Measurements from ENCODE around the gene FAS. TPM values are rescaled to one million over a fixed set of nuclear protein-coding genes. Genes with fewer than 3 reads are reported as not detected.
"Not testable (repeated sequence)": the region's sequence is repeated elsewhere in the genome, so short reads cannot be mapped to it uniquely, and the experiment has no call there.

The FAS gene
- total RNA-seq, 1 donor from 2014 or later = 16.5 TPM

DNA sequence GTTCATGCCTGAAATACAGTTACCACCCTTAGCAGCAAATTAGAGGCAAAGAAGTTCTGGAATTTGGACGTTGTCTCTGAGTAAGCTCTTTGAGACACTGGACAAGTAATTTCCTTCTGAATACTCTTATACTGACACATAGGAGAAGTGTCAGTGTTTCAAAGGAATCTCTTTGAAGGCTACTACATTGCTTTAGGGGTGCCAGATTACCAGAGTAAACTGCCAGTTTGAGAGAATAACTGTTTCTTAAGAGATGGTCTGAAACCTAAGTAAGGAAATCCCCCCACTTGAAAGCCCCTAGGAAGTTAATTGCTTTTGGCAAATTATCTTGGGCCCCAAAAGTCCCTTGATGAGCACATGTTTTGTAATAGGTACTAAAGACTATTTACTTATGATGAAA, 3.4 kb downstream of the FAS start:
- DNase-seq = no peak

- no peak for DNase-seq
Observed at GRCh38 chr10:88995156-88995876, 4.7 kb downstream of the FAS start.

DNA sequence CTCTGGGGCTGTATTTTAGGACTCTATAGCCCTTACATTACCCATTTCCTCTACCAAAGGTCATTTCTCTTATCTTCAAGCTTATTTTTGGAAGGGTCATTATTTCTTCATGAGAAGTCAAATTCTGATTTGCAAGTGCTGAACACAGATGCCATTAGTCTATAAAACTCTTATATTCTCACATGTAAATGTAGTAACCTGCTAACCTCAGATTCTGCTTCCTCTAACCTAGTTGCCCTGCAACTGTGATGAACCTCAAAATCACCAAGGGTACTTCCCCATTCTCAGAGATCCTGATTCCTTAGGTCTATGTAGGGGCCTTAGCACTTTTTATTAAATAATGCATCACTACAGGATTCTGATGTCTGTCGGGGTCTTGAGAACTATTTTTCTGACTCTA, 6.3 kb downstream of the FAS start:
- DNase-seq = no peak

DNA sequence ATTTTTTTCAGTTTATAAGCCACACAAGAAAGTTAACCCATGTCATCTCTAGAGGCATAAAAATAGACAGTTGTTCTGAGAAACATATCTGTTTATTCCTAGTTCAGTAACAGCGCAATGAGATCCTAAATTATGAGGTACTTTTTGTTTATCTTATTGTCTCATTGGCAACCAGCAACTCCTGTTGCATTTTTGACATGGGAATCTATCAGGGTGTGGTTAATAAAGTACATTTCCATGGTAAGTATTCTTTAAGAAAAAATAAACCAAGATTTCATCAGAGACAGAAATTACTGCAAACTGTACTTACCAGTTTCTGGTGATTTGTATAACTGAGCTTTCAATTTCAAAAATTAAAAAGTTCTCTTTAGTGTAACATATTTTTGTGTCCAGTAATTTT, 9.0 kb downstream of the FAS start:
- DNase-seq = no peak

GRCh38 chr10:89001024-89001728, 10.6 kb downstream of the FAS start:
- no peak for DNase-seq

DNA sequence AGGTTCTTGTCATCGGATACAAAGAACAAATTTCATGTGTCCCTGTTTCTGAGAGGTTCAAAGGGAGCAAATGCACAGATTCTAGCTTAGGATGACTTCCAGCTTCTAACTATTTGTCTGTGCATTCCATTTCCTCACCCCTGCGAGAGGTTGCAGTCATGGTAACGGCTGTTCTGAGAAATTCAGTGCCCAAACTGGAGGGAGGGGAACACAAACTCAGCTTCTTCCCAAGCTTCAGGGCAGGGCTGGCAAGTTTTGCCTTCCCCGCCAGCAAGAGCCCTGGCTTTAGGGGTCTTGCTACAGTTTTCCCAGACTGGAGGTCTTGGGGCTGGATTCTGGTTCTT, 11.1 kb downstream of the FAS start:
- no peak for DNase-seq

DNA sequence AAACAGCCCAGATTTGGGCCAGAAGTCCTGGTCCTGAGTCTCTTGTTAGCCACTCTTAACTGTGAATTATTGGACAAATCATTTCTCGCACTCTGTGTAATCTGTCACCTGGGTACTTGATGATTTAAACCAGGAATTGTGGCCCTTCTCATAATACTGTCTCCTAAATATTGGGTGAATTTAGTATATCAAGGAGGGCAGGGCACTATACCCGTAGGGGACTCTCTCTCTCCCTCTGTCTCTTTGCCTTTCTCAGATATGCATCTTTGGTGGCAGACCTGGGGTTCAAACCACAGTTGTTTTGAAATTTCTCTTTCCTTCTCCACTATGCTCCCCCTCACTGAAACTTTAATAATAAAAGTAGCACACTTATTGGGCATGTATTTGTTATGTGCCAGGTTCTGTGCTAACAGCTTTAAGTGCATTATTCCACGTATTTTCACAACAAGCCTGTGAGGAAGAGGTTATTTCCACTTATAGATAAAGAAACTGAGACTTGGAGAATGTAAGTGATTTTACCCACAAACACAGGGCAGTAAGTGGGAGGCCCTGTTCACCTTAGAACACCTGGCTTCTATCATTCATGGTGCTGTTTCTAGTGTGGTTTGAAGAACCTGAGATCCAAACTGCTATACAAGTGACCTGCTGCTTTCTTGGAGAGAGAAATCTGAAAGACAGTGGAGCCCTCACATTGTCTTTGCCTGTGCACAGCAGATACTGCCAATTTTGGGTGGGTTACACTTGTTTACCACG, 11.8 kb downstream of the FAS start:
- DNase-seq = no peak

DNA sequence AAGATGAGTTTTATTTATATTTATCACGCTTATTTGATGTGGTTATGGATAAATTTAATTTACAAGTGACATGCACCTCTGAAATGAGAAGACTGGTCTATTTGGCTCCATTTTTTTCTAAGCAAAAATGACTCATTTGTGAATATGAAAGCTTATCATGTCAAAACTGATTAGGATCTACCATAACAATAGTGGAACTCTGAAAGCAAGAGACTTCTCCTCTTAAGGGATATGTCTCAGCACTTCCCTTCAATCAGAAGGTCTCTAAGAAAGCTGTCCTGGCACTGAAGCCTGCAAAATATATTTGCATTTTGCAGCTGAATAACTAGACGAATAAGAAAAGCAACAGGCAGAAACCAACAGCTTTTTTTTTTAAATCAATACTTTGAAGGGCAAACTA, 12.7 kb downstream of the FAS start:
- DNase-seq = peak; percentile 77

GRCh38 chr10:89007129-89007893, 16.7 kb downstream of the FAS start:
- DNase-seq = no peak

DNA sequence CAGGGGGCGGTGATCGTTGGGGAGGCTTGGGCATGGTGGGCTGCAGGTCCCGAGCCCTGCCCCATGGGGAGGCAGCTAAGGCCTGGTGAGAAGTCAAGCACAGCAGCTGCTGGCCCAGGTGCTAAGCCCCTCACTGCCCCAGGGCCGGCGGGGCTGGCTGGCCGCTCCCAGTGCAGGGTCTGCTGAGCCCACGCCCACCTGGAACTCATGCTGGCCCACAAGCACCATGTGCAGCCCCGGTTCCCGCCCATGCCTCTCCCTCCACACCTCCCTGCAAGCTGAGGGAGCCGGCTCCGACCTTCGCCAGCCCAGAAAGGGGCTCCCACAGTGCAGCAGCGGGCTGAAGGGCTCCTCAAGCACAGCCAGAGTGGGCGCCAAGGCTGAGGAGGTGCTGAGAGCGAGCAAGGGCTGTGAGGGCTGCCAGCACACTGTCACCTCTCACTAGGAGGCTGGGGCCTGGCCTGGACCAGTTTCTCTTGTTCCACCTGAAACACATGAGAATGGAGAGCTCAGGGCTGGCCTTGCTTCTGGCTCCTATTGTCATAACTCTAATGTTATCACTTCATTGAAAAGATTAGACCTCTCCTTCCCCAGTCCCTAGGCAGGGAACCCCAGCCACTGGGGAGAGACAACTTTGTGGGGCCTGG, 28.2 kb downstream of the FAS start:
- not testable (repeated sequence) for DNase-seq

DNA sequence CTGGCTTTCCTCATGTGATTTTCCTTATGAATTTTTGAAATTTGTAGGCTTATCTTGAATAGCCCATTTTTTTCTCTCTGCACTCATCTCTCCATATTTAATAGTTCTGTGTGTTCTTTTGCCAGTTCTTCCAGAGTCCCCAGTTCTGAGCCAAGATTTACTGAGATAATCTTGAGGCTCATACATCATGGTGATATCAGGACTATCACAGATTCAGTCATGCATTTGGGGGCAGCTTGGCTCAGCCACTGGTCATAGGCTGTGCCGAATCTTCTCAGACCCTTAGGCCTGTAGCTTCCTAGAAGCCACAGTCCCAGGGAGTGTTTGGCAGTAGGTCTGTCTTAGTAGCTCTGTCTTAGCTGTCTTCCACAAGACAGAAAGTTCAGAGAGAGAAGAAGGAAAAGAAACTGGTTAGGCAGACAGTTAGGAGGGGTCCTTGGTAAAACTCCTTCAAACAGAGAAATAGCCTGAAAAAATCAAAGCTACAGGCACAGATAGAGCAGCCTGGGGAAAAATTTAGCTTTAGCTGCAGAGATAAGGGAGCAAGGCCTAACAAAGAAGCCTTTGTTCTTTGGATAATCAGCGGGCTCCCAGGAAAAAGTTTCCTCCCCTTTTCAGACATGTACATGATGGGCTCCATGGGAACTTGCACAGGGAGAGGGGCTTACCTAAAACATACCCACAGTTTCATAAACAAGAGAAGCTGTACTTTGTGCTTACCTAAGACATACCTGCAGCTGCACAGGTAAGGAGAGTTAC, 29.1 kb downstream of the FAS start:
- DNase-seq = no peak

DNA sequence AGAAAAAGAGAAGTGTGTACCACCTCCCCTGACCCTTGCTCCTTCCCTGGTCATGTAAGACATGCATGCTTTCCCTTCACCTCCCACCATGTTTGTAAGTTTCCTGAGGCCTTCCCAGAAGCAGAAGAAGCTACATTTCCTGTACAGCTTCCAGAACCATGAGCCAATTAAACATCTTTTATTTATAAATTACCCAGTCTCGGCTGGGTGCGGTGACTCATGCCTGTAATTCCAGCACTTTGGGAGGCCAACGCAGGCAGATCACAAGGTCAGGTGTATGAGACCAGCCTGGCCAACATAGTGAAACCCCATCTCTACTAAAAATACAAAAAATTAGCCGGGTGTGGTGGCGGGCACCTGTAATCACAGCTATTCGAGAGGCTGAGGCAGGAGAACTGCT, 30.9 kb downstream of the FAS start:
- not testable (repeated sequence) for DNase-seq

GRCh38 chr10:89022734-89023133, 32.1 kb downstream of the FAS start:
- no peak for DNase-seq

DNA sequence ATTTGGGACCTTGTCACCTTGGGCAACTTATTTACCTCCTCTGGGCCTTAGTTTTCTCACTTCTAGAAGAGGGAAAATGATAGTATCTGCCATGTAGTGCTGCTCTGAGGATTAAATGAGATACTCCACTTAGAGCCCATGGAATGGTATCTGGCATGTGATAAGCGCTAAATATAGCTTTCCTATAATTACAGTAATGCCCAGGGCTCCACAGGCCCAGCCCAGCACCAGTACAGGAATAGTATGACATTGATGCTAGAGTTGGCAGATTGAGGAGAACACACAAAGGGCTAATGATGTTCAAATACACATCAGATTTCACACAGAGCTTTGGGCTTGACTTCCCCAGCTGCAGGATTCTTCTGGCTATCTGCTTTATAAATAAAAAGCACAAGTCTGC, 34.9 kb downstream of the FAS start:
- DNase-seq = no peak

DNA sequence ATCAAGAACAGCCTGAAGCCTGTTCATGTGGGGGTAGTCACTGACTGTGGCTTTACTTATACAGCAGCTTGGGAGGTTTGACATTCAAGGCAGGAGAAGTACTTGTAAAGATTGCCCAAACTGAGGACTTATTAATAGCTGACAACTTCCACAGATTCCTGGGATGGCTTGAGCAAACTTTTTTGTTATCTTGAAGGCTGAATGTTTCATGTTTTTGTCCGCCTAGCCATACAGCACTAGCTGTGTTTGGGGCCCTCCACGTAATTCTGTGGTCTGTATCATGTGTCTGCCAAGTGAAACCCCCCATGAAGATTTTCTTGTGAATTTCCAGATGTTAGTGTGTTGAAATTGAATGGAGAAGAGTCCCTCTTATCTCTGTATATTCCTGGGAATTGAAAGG, 38.6 kb downstream of the FAS start:
- no peak for DNase-seq

GRCh38 chr10:89029785-89030437, 39.3 kb downstream of the FAS start:
- peak; percentile 91 for DNase-seq

GRCh38 chr10:89030791-89031190, 40.2 kb downstream of the FAS start:
- no peak for DNase-seq

GRCh38 chr10:89032141-89032891, 41.7 kb downstream of the FAS start:
- DNase-seq = peak; percentile 74

- DNase-seq = no peak
Observed at GRCh38 chr10:89035461-89035860, 44.9 kb downstream of the FAS start.

DNA sequence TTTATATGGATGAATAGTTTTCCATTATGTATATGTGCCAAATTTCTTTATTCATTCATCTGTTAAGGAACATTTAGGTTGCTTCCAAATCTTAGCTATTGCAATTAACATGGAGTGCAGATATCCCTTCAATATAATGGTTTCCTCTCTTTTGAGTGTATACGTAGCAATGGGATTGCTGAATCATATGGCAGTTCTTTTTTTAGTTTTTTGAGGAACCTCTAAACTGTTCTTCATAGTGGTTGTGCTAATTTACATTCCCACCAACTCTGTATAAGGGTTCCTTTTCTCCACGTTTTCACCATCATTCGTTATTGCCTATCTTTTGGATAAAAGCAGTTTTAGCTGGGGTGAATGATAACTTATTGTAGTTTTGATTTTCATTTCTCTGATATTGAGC, 46.5 kb downstream of the FAS start:
- no peak for DNase-seq

All from dermis blood vessel endothelial cell (primary cell).